H1 (cell line): ENCODE results near the gene SLC9A4. TPM values are rescaled to one million over a fixed set of nuclear protein-coding genes. Genes with fewer than 3 reads are reported as not detected.

ENCODE experiments used
- CTCF ChIA-PET: fragments of 300-600 bp; sonication (Branson Sonifier 250); formaldehyde crosslinking; loops from one replicate; lab custom pipeline; 2021; ENCODE audit not compliant: partially characterized antibody; lab: Charles Lee
- POLR2A ChIA-PET: fragments of 300-600 bp; sonication (Branson Sonifier 250); formaldehyde crosslinking; loops from one replicate; lab custom pipeline; 2021; ENCODE audit warnings: inconsistent platforms; ENCODE audit not compliant: partially characterized antibody; lab: Charles Lee
- DNase-seq, 2 experiments: peaks; one replicate each; pipeline versions ENCODE4 v3.0.0 to v3.0.0-alpha.2; 2010 to 2022; ENCODE audit warnings: low spot score in 2 of 2, low read depth in 1 of 2, mixed read lengths in 1 of 2
- FAIRE-seq: peaks from 2 replicates; lab custom pipeline; 2011; peaks lifted over from hg19 to GRCh38; lab: Jason Lieb, UNC
- H2AFZ ChIP-seq: 2 replicates; pipeline ENCODE4 v1.8.1; 2012; ENCODE audit warnings: low read length, inconsistent platforms
- H2AK5ac ChIP-seq: 2 replicates; pipeline ENCODE4 v1.6.1; 2013; ENCODE audit warnings: low read depth, low read length
- H2BK120ac ChIP-seq: replicated peaks from 2 replicates; pipeline ENCODE3; 2013; ENCODE audit warnings: low read depth, low read length, inconsistent platforms
- H2BK12ac ChIP-seq: 2 replicates; pipeline ENCODE4 v1.6.1; 2013; ENCODE audit warnings: low read depth, low read length
- H2BK15ac ChIP-seq: 2 replicates; pipeline ENCODE4 v1.6.1; 2013; ENCODE audit warnings: low read length
- H2BK20ac ChIP-seq: 2 replicates; pipeline ENCODE4 v1.6.1; 2013; ENCODE audit warnings: low read length
- H2BK5ac ChIP-seq: 2 replicates; pipeline ENCODE4 v1.6.1; 2013; ENCODE audit warnings: low read depth, low read length
- H3K14ac ChIP-seq: 2 replicates; pipeline ENCODE4 v1.6.1; 2013; ENCODE audit warnings: inconsistent platforms; ENCODE audit not compliant: insufficient read length
- H3K18ac ChIP-seq: 2 replicates; pipeline ENCODE4 v1.6.1; 2013; ENCODE audit warnings: low read length; ENCODE audit errors: extremely low read depth
- H3K23ac ChIP-seq: 2 replicates; pipeline ENCODE4 v1.6.1; 2013; ENCODE audit warnings: inconsistent platforms; ENCODE audit not compliant: insufficient read length
- H3K23me2 ChIP-seq: 2 replicates; pipeline ENCODE4 v1.6.1; 2013; ENCODE audit warnings: low read depth, low read length
- H3K27ac ChIP-seq: 2 replicates; pipeline ENCODE4 v1.6.1; 2011; ENCODE audit warnings: low read depth, low read length, inconsistent platforms
- H3K27me3 ChIP-seq, 4 experiments: replicated peaks in 1 of 4; 1 replicate in 1 of 4; 2 replicates in 3 of 4; pipeline versions ENCODE4 v1.6.1 to v1.8.1; 2011 to 2013; ENCODE audit warnings: low read length in 3 of 4, mild to moderate bottlenecking in 3 of 4, inconsistent platforms in 2 of 4, mixed read lengths in 2 of 4, moderate library complexity in 1 of 4; ENCODE audit not compliant: control insufficient read depth in 3 of 4, insufficient read depth in 3 of 4; ENCODE audit errors: extremely low read depth in 1 of 4
- H3K36me3 ChIP-seq, 4 experiments: 2 replicates each; pipeline versions ENCODE4 v1.6.1 to v1.8.1; 2011 to 2013; ENCODE audit warnings: mild to moderate bottlenecking in 4 of 4, low read length in 3 of 4, moderate library complexity in 2 of 4, control low read depth in 1 of 4, inconsistent platforms in 1 of 4; ENCODE audit not compliant: insufficient read depth in 4 of 4, control insufficient read depth in 2 of 4
- H3K4ac ChIP-seq: replicated peaks from 2 replicates; pipeline ENCODE3; 2013; ENCODE audit warnings: low read length, low read depth, mixed read lengths, inconsistent platforms; ENCODE audit not compliant: insufficient read length
- H3K4me1 ChIP-seq, 4 experiments: replicated peaks in 1 of 4; 1 replicate in 1 of 4; 2 replicates in 3 of 4; pipeline versions ENCODE4 v1.6.1 to v1.8.1; 2011 to 2013; ENCODE audit warnings: low read length in 3 of 4, inconsistent platforms in 2 of 4, mixed read lengths in 1 of 4; ENCODE audit not compliant: insufficient read depth in 4 of 4, control insufficient read depth in 3 of 4
- H3K4me2 ChIP-seq, 2 experiments: 2 replicates each; pipeline versions ENCODE4 v1.6.1 to v1.8.1; 2011 to 2013; ENCODE audit warnings: low read depth in 2 of 2, low read length in 2 of 2, control low read depth in 1 of 2, inconsistent platforms in 1 of 2, mild to moderate bottlenecking in 1 of 2; ENCODE audit not compliant: insufficient read depth in 1 of 2
- H3K4me3 ChIP-seq, 4 experiments: fragments of 200-600, 300-600 bp in 1 of 4; sonication (generic), shearing (Covaris generic), sonication (Bioruptor Twin) in 1 of 4; 2 replicates each; pipeline versions ENCODE4 v1.5.1 to v1.8.1; 2011 to 2016; ENCODE audit warnings: low read length in 4 of 4, low read depth in 3 of 4, control low read depth in 2 of 4, inconsistent platforms in 2 of 4, mild to moderate bottlenecking in 2 of 4, mixed read lengths in 1 of 4, moderate library complexity in 1 of 4; ENCODE audit not compliant: insufficient read depth in 2 of 4; ENCODE audit errors: extremely low read depth in 1 of 4
- H3K56ac ChIP-seq: replicated peaks from 2 replicates; pipeline ENCODE3; 2013; ENCODE audit warnings: low read depth, mild to moderate bottlenecking, mixed read lengths, low read length, inconsistent platforms; ENCODE audit not compliant: insufficient read length
- H3K79me1 ChIP-seq: 2 replicates; pipeline ENCODE4 v1.6.1; 2013; ENCODE audit warnings: low read depth, low read length, control low read depth
- H3K79me2 ChIP-seq, 2 experiments: 2 replicates each; pipeline versions ENCODE4 v1.6.1 to v1.8.1; 2012 to 2013; ENCODE audit warnings: low read length in 2 of 2, mild to moderate bottlenecking in 2 of 2, inconsistent platforms in 1 of 2; ENCODE audit not compliant: insufficient read depth in 2 of 2, control insufficient read depth in 1 of 2
- H3K9ac ChIP-seq, 4 experiments: replicated peaks in 1 of 4; 1 replicate in 1 of 4; 2 replicates in 3 of 4; pipeline versions ENCODE4 v1.6.1 to v1.8.1; 2011 to 2013; ENCODE audit warnings: low read depth in 3 of 4, low read length in 3 of 4, control low read depth in 2 of 4, mild to moderate bottlenecking in 2 of 4, moderate library complexity in 2 of 4, inconsistent platforms in 1 of 4; ENCODE audit errors: extremely low read depth in 1 of 4
- H3K9me3 ChIP-seq, 2 experiments: 2 replicates each; pipeline versions ENCODE4 v1.6.1 to v1.8.1; 2012 to 2013; ENCODE audit warnings: mild to moderate bottlenecking in 2 of 2, moderate library complexity in 2 of 2, control low read depth in 1 of 2, inconsistent platforms in 1 of 2, low read depth in 1 of 2, low read length in 1 of 2, mixed read lengths in 1 of 2; ENCODE audit not compliant: insufficient read depth in 2 of 2
- H4K20me1 ChIP-seq, 2 experiments: replicated peaks in 1 of 2; 2 replicates each; pipeline versions ENCODE3 to v1.8.1; 2011 to 2013; ENCODE audit warnings: inconsistent platforms in 2 of 2, low read length in 2 of 2, mild to moderate bottlenecking in 1 of 2; ENCODE audit not compliant: insufficient read depth in 2 of 2, control insufficient read depth in 1 of 2
- H4K5ac ChIP-seq: 2 replicates; pipeline ENCODE4 v1.6.1; 2013; ENCODE audit warnings: low read length, low read depth, mixed read lengths, inconsistent platforms; ENCODE audit not compliant: insufficient read length
- H4K8ac ChIP-seq: 2 replicates; pipeline ENCODE4 v1.8.0; 2013; ENCODE audit warnings: mild to moderate bottlenecking, moderate library complexity, low read length, inconsistent platforms; ENCODE audit not compliant: insufficient read depth; ENCODE audit errors: extremely low read depth
- H4K91ac ChIP-seq: replicated peaks from 2 replicates; pipeline ENCODE3; 2013; ENCODE audit warnings: low read length, mixed read lengths, inconsistent platforms; ENCODE audit not compliant: insufficient read length
- ATF3 ChIP-seq: IDR thresholded peaks from 2 replicates; pipeline ENCODE4 v1.6.1; 2011; ENCODE audit warnings: low read depth, mild to moderate bottlenecking, low read length; ENCODE audit not compliant: insufficient read depth
- EP300 ChIP-seq, 2 experiments: IDR thresholded peaks; 1 replicate in 1 of 2; 2 replicates in 1 of 2; pipeline ENCODE4 v1.6.1; 2011 to 2012; ENCODE audit warnings: low read depth in 2 of 2, low read length in 2 of 2, mild to moderate bottlenecking in 2 of 2, borderline replicate concordance in 1 of 2, inconsistent platforms in 1 of 2, moderate library complexity in 1 of 2
- JUN ChIP-seq: IDR thresholded peaks from 2 replicates; pipeline ENCODE4 v1.6.1; 2011; ENCODE audit warnings: low read depth, mild to moderate bottlenecking, improper control_type of control experiment, low read length
- POU5F1 ChIP-seq: IDR thresholded peaks from 2 replicates; pipeline ENCODE4 v1.6.1; 2011; ENCODE audit warnings: low read depth, mild to moderate bottlenecking, low read length, moderate library complexity
- RFX5 ChIP-seq: IDR thresholded peaks from 2 replicates; pipeline ENCODE4 v1.6.1; 2011; ENCODE audit warnings: low read depth, low read length, improper control_type of control experiment, borderline replicate concordance
- SIRT6 ChIP-seq: IDR thresholded peaks from one replicate; pipeline ENCODE4 v1.7.1; 2012; ENCODE audit warnings: low read length, inconsistent platforms
- SP1 ChIP-seq: IDR thresholded peaks from 2 replicates; pipeline ENCODE4 v1.6.1; 2011; ENCODE audit warnings: low read depth, low read length
- TCF12 ChIP-seq: IDR thresholded peaks from 2 replicates; pipeline ENCODE4 v1.6.1; 2011; ENCODE audit warnings: low read depth, mild to moderate bottlenecking, low read length
- YY1 ChIP-seq: IDR thresholded peaks from 2 replicates; pipeline ENCODE4 v1.6.1; 2011; ENCODE audit warnings: low read depth, mild to moderate bottlenecking, low read length
- ZNF274 ChIP-seq: IDR thresholded peaks from 2 replicates; pipeline ENCODE4 v1.7.0; 2012; ENCODE audit warnings: low read length, borderline replicate concordance; ENCODE audit errors: extremely low read depth
- WGBS, 2 experiments: shearing (Covaris generic) in 1 of 2; methylation state at CpG; one replicate each; pipeline versions ENCODE4 v1.1.6 to v1.1.7; 2013 to 2015; ENCODE audit warnings: low lambda C conversion rate in 2 of 2, mixed read lengths in 2 of 2, inconsistent platforms in 1 of 2, low coverage in 1 of 2, missing lambda C conversion rate in 1 of 2; ENCODE audit not compliant: insufficient replicate concordance in 2 of 2, insufficient coverage in 1 of 2, insufficient read length in 1 of 2; ENCODE audit errors: extremely low coverage in 1 of 2, missing lambda C conversion rate in 1 of 2; 5-methylcytosine and 5-hydroxymethylcytosine counted together
- polyA plus RNA-seq, 7 experiments: library from polyadenylated mRNA; depleted of rRNA in 3 of 7; stranded (reverse) in 5 of 7; unstranded in 2 of 7; fragments of >200 nt in 5 of 7; fragments of 200-250 nt in 2 of 7; gene quantifications; 1 replicate in 5 of 7; 2 replicates in 1 of 7; 4 replicates in 1 of 7; pipeline versions ENCODE4 v1.2.1 to v1.2.3, GENCODE V29; 2011 to 2013; ENCODE audit warnings: missing spikeins in 2 of 7, mixed read lengths in 2 of 7
- total RNA-seq: library from RNA; stranded (reverse); fragmentation: NEBNext Ultra II Directional; extraction: Animal tissue kit (Norgen Biotek cat#: 25700); gene quantifications from 2 replicates; pipeline ENCODE4 v1.2.1, GENCODE V29; 2021
- TF ChIP-seq, protein P1 (sequence below), 3 experiments: IDR thresholded peaks; 1 replicate in 2 of 3; 2 replicates in 1 of 3; pipeline versions ENCODE4 v1.5.1 to v1.6.1; 2011; ENCODE audit warnings: low read length in 3 of 3, mild to moderate bottlenecking in 3 of 3, inconsistent platforms in 2 of 3, low read depth in 1 of 3, moderate library complexity in 1 of 3; ENCODE audit not compliant: insufficient read depth in 1 of 3; ENCODE audit errors: control extremely low read depth in 1 of 3

The SLC9A4 gene
- total and polyA plus RNA-seq, 2 of the 8 experiments (the other 6 are each of a cell fraction or from before 2014, with no cell fraction given): not detected

DNA sequence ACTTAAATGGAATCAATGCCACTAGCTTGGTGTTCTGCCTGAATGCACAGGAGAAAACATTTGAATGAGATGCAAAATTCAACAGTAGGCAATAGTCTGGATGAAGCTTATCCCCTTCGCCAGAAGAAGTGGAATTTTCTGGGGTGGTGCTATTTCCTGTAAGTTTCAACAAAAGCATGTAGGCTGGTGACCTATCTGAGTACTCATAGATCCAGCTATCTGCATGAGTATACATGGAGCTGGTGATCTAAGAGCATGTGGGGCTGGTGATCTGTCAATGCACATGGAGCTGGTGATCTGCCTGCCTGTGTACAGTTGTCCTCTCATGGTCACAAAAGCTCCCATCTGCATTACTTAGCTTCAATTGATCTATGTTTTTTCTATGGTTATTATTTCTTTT, 71.2 kb downstream of the SLC9A4 start:
- H3K79me2 ChIP-seq: no peaks in the 10 kb centered on the region
- no peak overlapping the region for H3K18ac ChIP-seq
- no peak overlapping the region for H2AK5ac ChIP-seq
- H3K23ac ChIP-seq: no peak overlapping the region
- no peak overlapping the region for H3K4me3 ChIP-seq
- H3K9ac ChIP-seq: no peak overlapping the region
- H3K36me3 ChIP-seq: no peaks in the 10 kb centered on the region
- H3K27ac ChIP-seq: no peak overlapping the region
- no peak overlapping the region for H3K4me2 ChIP-seq
- no peaks in the 10 kb centered on the region for H3K27me3 ChIP-seq
- H2BK15ac ChIP-seq: no peak overlapping the region
- POLR2A ChIA-PET: no interaction called here
- no peak overlapping the region for H2BK5ac ChIP-seq
- H3K23me2 ChIP-seq: no peaks in the 10 kb centered on the region
- FAIRE-seq (no peak), DNase-seq (no peak)
- H4K5ac ChIP-seq: no peak overlapping the region
- no peak overlapping the region for H3K4ac ChIP-seq
- H4K91ac ChIP-seq: no peak overlapping the region
- CTCF ChIA-PET: interaction anchor here (1.0 to 1.5 kb wide), 2 partner anchors 59 to 72 kb away, joined by 3 to 5 read pairs; no protein-coding TSS in a partner anchor
- H2BK120ac ChIP-seq: no peak overlapping the region
- H3K4me1 ChIP-seq: no peaks in the 10 kb centered on the region
- no peak overlapping the region for H2AFZ ChIP-seq
- no peak overlapping the region for H2BK12ac ChIP-seq
- no peaks in the 10 kb centered on the region for H4K20me1 ChIP-seq
- H2BK20ac ChIP-seq: no peak overlapping the region
- no peaks in the 10 kb centered on the region for H3K79me1 ChIP-seq
- H3K9me3 ChIP-seq: 0 out of 4 replicates have a peak, but pooled peaks cover 0 to 2% of the 10 kb centered on the region in 2 experiments
- no peak overlapping the region for H3K14ac ChIP-seq
- H4K8ac ChIP-seq: no peak overlapping the region
- TF ChIP-seq YY1: no peak
- TF ChIP-seq SP1: no peak
- TF ChIP-seq SIRT6: no peak
- no peak for TF ChIP-seq ATF3
- TF ChIP-seq, protein P1, sequence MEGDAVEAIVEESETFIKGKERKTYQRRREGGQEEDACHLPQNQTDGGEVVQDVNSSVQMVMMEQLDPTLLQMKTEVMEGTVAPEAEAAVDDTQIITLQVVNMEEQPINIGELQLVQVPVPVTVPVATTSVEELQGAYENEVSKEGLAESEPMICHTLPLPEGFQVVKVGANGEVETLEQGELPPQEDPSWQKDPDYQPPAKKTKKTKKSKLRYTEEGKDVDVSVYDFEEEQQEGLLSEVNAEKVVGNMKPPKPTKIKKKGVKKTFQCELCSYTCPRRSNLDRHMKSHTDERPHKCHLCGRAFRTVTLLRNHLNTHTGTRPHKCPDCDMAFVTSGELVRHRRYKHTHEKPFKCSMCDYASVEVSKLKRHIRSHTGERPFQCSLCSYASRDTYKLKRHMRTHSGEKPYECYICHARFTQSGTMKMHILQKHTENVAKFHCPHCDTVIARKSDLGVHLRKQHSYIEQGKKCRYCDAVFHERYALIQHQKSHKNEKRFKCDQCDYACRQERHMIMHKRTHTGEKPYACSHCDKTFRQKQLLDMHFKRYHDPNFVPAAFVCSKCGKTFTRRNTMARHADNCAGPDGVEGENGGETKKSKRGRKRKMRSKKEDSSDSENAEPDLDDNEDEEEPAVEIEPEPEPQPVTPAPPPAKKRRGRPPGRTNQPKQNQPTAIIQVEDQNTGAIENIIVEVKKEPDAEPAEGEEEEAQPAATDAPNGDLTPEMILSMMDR (IDR thresholded peaks at IDR 0.05; ENCODE audit: control extremely low read depth in 1 of 3, insufficient read depth in 1 of 3, low read depth in 1 of 3, low read length in 3 of 3): no peak
- no peak for TF ChIP-seq EP300 (IDR thresholded peaks at IDR 0.05; ENCODE audit: borderline replicate concordance in 1 of 2, low read depth in 2 of 2, low read length in 2 of 2)
- no peak for TF ChIP-seq TCF12
- no peak for TF ChIP-seq JUN
- no peak for TF ChIP-seq RFX5
- TF ChIP-seq POU5F1: no peak
- no peak for TF ChIP-seq ZNF274
- no peak overlapping the region for H3K56ac ChIP-seq
- 100% methylated on average over 1 of the region's 1 CpG; no CpG with 5 or more reads in 1 of the 2 experiments for WGBS, 2 experiments
